HG03139 (cell line): ENCODE data around the gene SLC23A2.
"Not testable (repeated sequence)": the region's sequence is repeated elsewhere in the genome, so short reads cannot be mapped to it uniquely, and the experiment has no call there.

Experiments used
- ATAC-seq: cut with Tn5 transposase; IDR thresholded peaks from one replicate; pipeline ENCODE4 v1.9.1; 2021; ENCODE audit not compliant: unreplicated experiment

The SLC23A2 gene

DNA sequence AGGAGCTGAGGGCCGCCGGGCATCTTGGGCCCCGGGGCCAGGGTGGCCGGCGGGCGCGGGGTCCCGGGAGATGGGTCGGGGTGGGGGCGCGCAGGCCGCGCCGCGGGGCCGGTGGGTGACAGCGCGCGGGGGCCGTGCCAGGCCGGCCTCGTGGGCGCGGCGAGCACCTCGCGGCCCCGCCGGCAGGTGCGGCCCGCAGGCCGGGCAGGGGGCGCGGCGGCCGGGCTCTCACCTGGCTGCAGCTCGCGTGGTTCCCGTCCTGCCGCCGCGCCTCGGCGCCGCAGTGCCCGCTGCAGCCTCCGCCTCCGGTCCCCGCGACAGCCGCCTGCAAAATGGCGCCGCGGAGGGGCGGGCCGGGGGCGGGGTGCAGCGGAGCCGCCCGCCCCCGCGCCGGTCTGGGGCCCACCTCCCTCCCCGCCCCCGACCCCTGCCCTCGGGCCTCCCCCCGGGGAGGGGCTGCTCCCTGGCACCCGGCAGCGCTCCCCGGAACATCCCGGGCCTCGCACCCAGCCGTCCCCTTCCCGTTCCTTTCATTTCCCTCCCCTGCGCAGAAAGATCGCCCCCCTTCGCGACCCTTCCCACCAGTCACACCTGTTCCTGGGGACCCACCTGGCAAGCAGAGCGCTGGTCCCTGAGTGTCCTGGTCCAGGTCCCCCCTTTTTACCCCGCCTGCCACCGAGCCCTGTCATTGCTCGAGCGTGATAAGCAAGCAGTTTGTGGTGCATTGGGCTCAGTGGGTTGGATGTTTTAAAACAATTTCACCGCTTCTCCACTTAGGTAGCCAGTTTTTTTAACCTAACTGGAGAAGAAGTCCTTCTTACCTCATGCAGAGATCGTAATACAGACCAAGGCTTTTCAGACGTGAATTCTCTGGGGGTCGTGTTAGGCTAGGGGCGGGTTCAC lies at the start of gene SLC23A2:
SLC23A2 (minus strand) TSS at position 337 of the 903 bp plus-strand sequence. CDS start 68,948 bp downstream, outside the sequence.
- peak; percentile 48 for ATAC-seq

DNA sequence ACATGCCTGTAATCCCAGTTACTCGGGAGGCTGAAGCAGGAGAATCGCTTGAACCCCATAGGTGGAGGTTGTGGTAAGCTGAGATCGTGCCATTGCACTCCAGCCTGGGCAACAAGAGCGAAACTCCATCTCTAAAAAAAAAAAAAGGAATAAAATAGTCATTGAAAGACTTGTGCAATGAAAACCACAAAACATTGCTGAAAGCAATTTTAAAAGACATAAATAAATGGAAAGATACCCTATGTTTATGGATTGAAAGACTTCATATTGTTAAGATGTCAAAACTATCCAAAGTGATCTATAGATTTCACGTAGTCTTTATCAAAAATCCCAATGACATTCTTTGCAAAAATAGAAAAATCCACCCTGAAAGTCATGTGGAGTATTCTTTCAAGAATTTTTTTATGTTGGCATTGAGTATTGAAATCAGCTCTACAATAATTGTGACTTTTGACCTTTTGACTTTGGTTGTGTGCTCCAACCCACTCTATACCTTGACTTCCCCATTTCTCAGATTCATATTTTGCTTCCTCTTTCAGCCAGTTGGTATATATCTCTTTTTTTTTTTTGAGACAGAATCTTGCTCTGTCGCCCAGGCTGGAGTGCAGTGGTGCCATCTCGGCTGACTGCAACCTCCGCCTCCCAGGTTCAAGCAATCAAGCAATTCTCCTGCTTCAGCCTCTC lies 45.5 kb upstream of the SLC23A2 start:
- no peak for ATAC-seq

DNA sequence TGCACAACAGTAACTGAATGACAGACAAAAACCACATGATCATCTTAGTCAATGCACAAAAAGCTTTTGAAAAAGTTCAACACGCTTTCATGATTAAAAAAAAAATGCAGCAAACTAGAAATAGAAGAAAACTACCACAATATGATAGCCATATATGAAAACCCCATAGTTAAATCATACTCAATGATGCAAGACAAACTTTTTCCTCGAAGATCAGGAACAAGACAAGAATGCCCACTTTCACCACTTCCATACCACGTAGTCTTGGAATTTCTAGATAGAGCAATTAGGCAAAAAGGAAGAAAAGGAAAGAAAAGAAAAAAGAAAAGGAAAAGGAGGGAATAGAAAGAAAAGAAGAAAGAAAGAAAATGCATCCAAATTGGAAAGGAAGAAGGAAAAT lies 44.6 kb upstream of the SLC23A2 start:
- ATAC-seq, result no peak

DNA sequence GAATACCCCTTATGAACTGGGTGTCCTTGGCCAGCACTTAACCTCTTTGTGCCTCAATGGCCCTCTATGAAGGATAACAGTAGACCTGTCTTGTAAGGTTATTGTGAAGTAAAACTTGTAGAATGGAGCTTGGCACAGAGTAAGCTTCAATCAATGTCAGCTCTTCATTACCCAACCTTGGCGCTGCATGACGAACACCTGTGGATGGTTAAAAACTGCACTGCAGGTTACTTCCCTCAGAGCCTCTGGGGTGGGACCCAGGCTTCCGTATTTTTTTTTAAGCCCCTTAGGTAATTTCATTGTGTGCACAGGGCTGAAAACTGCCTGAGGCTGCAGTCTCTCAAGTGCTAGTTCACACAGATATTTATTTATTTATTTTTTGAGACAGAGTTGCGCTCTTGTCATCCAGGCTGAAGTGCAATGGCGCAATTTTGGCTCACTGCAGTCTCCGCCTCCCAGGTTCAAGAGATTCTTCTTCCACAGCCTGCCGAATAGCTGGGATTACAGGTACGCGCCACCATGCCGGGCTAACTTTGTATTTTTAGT lies 42.8 kb upstream of the SLC23A2 start:
- no peak for ATAC-seq

DNA sequence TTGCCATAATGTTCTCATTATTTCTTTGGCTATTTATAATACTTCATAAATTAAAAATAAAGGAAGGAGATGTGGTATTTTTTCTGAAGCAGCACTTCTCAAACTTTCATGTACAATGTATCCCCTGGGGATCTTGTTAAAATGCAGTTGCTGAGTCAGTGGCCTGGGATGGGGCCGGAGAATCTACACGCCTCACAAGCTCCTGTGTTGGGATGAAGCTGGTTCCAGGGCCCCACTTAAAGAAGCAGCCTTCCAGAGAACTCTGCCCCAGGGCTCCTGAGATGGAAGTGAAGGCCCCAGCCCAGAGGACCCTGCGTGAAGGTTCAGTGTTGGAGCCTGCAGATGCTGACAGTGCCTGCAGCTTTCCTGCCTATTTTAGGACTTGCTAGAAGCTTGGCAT lies 40.1 kb upstream of the SLC23A2 start:
- no peak for ATAC-seq

DNA sequence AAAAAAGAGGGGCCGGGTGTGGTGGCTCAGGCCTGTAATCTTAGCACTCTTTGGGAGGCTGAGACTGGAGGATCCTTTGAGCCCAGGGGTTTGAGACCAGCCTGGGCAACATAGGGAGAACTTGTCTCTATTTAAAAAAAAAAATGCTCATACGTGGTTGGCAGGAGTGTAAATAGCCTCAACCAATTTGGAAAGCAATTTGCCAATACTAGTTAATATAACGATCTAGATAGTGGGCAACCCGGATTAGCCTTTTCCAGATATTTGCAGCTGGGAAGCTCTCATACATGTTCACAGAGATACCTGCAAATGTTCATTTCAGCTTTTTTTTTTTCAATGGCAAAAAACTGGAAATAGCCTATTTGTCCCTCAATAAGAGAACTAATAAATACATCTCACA lies 39.0 kb upstream of the SLC23A2 start:
- ATAC-seq, result no peak

DNA sequence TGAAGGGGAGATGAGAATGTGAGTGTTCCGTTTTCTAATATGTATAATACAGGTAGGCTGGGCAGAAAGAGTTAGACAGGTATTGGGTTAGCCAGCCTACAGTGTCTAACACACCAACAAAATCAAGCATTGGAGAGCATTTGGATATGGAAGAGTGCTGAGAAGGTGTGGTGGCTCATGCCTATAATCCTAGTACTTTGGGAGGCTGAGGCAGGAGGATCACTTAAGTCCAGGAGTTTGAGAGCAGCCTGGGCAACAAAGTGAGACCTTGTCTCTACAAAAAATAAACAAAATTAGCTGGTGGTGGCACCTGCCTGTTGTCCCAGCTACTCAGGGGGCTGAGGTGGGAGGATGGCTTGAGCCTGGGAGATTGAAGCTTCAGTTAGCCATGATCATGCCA lies 38.6 kb upstream of the SLC23A2 start:
- ATAC-seq, result no peak

DNA sequence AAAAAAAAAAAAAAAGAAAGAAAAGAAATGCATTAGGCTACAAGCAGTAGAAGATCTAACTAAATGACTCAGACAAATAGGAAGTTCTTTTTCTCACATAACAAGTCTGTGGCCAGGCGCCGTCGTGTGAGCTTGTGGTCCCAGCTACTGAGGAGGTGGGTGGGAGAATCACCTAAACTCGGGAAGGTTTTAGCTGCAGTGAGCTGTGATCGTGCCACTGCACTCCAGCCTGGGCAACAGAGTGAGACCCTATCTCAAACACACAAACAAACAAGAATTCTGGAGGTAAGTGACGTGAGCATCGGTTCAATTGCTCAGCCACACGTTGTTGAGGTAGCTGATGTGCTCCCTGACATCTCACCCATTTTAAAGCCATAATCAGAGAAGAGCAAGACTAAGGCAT lies 37.9 kb upstream of the SLC23A2 start:
- no peak for ATAC-seq

DNA sequence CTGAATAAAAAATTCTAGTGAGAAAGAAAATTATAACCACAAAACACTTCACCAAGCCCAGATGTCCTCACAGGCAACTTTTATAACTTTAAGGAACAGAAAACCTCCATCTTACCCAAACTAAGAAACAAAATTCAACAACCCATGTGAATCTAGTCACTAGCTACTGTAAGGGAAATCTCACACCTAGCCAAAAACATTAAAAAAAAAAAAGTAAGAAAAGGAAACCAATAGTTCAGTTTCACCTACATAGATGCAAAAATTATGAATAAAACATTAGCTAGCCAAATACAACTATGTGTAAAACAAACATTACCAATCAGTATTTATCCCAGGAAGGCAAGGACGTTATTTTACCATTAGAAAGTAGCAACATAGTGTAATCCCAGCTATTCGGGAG lies 35.5 kb upstream of the SLC23A2 start:
- no peak for ATAC-seq

DNA sequence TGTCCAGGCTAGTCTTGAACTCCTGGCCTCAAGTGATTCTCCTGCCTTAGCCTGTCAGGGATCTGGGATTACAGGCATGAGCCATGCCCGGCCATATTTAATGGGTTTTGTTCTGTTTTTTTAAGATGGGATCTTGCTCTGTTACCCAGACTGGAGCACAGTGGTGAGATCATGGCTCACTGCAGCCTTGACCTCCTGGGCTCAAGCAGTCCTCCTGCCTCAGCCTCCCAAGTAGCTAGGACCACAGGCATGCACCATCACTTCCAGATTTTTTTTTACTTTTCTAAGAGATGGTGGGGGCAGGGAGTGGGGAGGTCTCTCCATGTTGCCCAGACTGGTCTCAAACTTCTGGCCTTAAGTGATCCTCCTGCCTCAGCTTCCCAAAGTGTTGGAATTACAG lies 34.2 kb upstream of the SLC23A2 start:
- not testable (repeated sequence) for ATAC-seq

DNA sequence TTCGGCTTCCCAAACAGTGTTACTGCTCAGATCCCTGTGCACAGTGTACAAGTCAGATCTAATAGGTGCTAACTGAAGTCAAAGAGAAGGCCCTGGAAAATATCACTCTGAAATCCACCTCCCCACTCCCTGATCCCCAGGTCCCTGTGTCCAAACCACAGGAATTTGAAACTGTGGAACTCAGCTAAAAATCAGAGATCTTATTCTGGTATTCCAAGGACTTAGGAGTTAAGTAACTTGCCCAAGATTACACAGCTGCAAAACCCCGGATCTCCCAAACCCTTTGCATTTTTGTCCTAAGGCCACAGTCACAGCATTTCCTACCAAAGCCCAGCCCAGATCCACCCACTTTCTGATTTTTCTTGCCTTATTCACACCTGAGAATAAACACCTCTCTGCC lies 32.3 kb upstream of the SLC23A2 start:
- ATAC-seq, result no peak

DNA sequence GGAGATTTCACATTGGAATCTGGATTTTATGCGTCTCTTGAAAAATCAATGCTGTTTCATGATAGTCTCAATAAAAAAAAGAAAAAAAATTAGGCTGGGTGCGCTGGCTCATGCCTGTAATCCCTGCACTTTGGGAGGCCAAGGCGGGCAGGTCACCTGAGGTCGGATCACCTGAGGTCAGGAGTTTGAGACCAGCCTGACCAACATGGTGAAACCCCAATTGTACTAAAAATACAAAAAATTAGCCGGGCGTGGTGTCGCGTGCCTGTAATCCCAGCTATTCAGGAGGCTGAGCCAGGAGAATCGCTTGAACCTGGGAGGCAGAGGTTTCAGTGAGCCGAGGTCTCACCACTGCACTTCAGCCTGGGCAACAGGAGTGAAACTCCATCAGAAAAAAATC lies 30.4 kb upstream of the SLC23A2 start:
- ATAC-seq, result not testable (repeated sequence)

DNA sequence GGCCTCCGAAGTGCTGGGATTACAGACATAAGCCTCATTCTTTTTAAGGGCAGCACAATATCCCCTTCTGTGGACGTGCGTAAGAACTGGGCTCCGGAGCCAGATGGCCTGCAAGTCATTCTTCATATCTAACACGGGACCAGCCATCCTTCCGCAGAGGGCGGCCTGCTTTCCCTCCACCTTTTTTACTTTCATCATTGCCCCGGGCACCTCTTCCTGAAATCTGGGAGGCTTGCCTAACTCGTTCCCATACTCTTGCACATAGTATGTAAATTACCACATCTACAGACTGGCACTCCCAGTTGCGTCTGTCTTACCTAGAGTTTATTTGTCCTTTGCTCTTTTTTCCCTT lies 29.9 kb upstream of the SLC23A2 start:
- no peak for ATAC-seq

DNA sequence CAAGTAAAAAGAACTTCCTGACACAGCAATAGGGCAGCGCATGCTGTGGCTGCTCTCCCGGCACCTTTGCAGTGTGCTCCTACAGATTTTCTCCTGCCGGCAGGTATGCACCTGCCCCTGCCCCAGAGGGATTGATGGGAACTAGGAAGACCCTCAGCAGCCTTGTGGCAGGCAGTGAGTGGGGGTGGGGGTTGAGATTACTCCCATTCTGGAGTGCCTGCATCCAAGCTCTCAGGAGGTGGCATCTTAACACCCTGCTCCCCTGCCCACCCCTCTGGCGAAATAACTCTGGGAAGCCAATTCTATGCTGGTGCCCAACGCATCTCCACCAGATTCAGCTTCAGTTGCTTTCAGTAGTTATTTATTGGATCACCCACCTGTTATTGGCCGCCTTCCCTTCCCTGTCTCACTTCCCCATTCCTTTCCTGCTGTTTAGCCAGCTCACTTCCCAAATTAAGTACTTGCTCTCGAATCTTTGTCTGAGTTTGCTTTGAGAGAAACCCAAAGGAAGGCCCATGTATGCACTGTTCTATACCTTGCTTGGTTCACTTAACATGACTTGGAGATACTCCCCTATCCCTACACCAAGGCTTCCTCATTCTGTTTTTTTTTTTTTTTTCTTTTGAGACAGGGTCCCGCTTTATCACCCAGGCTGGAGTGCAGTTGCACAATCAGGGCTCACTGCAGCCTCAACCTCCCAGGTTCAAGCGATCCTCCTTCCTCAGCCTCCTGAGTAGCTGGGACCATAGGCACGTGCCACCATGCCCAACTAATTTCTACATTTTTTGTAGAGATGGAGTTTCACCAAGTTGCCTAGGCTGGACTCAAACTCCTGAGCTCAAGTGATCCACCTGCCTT lies 29.3 kb upstream of the SLC23A2 start:
- no peak for ATAC-seq

DNA sequence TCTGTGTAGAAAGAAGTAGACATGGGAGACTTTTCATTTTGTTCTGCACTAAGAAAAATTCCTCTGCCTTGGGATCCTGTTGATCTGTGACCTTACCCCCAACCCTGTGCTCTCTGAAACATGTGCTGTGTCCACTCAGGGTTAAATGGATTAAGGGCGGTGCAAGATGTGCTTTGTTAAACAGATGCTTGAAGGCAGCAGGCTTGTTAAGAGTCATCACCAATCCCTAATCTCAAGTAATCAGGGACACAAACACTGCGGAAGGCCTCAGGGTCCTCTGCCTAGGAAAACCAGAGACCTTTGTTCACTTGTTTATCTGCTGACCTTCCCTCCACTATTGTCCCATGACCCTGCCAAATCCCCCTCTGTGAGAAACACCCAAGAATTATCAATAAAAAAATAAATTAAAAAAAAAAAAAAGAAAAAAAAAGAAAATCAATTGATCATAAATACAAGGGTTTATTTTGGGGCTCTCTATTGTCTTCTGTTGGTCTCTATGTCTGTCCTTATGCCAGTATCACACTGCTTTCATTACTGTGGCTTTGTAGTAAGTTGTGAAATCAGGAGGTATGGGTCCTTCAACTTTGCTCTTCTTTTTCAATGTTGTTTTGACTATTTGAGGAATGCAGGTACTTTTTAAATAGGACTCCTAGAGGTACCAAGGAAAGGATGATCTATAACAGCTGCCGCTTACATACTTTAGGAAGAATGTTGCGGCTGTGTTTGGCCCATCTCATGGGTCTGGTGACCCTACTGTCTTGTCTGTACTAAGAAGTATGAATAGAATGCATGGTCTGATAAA lies 27.1 kb upstream of the SLC23A2 start:
- ATAC-seq, result not testable (repeated sequence)

DNA sequence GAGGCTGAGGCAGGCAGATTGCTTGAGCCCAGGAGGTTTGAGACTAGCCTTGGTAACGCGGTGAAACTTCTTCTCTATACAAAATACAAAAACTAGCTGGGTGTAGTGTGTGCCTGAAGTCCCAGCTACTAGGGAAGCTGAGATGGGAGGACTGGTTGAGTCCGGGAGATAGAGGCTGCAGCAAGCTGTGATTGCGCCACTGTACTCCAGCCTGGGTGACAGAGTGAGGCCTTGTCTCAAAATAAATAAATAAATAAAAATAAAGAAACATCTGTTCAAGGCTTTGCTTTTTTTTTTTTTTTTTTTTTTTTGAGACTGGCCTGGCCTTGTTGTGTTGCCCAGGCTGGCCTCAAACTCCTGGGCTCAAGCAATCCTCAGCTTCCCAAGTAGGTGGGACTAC lies 23.7 kb upstream of the SLC23A2 start:
- no peak for ATAC-seq

DNA sequence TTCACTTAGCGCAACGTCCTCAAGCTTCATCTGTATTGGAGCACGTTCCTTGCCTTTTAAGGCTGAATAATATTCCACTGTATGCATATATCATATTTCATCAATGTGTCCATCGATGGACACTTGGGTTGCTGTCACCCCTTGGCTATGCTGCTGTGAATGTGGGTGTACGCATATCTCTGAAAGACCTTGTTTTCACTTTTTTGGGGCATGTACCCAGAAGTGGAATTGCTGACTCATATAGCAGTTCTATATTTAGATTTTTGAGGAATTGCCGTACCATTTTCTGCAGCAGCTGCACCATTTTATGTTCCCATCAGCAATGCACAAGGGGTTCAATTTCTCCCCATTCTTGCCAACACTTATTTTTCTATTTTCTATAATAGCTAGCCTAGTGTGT lies 22.8 kb upstream of the SLC23A2 start:
- no peak for ATAC-seq

DNA sequence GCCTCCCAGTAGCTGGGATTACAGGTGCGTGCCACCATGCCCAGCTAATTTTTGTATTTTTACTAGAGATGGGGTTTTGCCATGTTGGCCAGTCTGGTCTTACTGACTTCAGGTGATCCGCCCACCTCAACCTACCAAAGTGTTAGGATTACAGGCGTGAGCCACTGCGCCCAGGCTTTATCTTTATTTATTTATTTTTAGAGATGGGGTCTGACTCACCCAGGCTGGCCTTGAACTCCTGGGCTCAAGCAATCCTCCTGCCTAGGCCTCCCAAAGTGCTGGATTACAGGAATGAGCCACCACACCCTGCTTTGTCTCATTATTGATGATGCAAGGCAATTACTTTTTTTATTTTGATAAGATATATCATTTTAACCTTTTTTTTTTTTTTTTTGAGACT lies 21.9 kb upstream of the SLC23A2 start:
- not testable (repeated sequence) for ATAC-seq

DNA sequence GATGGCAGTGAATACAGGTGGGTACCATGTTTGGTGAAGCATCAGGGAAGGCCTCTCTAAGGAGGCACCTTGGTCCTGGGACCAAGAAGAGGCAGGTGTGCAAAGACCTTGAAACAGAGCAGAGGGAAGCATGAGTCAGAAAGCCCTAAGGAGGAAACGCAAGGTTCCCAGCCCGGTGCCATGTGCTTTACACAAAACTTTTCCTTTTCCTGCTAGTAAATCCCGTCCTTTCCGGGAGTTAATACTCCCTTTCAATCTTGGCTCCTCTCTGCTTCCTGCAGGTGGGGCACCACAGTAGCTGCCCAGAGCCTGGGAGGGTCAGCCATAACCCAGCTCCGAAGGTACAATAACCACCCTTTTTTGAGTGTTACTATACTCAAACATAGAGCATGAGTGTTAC lies 19.4 kb upstream of the SLC23A2 start:
- ATAC-seq, result no peak

DNA sequence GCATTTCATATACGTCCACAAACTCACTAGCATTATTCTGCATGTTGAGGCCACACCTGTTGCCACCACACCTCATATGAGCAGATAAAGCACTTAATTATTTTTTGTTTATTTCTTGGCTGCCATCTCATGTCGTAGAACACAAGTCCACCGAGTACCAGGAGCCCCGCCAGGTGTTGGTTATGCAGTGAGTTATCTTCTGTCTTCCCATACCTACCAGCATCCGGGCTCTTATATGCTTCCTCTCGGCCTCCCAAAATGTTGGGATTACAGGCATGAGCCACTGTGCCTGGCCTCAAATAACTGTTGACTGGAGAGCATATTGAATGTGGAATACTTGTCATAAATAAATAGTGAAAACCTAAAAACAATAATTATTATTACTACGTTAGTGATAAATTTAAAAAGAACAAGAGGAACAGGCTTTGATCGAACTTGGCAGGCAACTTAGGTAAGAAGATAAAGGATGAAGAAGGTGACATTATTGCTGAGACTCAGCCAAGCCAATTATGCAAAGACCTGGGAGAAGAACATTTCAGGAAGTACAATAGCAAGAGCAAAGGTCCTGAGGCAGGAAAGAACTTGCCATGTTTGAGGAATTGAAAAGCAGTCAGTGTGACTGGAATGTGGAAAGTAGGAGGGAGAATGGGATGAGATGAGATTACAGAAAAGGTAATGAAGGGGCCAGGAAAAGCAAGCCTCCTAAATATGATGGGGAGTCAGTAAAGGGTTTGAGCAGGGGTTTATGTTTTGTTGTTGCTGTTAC lies 12.6 kb upstream of the SLC23A2 start:
- ATAC-seq, result no peak
